Mucosa of gallbladder (tissue), 1 donor: ENCODE data around the gene PATE4. TPM values are rescaled to one million over a fixed set of nuclear protein-coding genes. Genes with fewer than 3 reads are reported as not detected.
"Not testable (repeated sequence)": the region's sequence is repeated elsewhere in the genome, so short reads cannot be mapped to it uniquely, and the experiment has no call there.

Experiments
- DNase-seq: peaks from one replicate; pipeline ENCODE4 v3.0.0-alpha.2; 2020; ENCODE audit warnings: low spot score
- total RNA-seq: library from RNA; stranded (reverse); gene quantifications from one replicate; pipeline ENCODE4 v1.2.1, GENCODE V29; 2021
- donor health status: DM: no; HTN: no; CAD: no.

The PATE4 gene, protein sequence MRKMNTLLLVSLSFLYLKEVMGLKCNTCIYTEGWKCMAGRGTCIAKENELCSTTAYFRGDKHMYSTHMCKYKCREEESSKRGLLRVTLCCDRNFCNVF
- not detected for total RNA-seq

DNA sequence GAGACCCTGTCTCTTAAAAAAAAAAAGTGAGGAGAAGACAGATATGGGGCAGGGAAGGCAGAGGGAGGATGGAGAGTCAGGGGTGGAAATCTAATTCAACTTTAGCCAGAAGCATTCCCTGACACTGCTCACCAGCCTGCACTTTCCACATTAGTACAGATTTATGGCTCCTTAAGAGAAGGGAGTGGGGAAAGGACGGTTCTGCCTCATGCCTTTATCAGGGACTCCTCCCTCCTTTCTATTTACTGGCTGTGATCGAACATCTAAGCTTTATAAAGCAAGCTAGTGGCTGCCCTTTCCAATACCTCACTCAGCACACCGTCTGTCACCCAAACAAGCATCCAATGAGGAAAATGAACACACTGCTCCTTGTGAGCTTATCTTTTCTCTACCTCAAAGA lies at the start of gene PATE4:
Gene PATE4 (plus strand): TSS at position 301 of the 400 bp plus-strand sequence. CDS start 44 bp downstream, at position 345.
- no peak for DNase-seq

DNA sequence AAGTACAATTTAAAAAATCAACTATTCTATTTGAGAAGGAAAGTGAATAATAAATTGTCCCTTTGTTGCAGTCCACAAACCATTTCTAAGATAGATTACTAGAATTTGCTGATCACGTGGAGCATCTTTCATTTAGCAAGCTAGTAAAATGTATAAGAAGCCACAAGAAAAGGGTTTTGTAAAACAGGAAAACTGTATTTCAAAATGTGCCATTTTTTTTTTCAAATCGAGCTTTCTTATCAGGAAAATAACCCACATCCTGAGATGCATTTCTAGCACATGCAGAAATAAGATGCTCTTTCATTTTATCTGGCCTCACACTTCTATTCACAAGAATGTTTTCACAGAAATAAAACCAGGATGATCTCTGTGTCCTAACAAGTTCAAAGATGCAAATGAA lies 48.4 kb upstream of the PATE4 start:
- no peak for DNase-seq

DNA sequence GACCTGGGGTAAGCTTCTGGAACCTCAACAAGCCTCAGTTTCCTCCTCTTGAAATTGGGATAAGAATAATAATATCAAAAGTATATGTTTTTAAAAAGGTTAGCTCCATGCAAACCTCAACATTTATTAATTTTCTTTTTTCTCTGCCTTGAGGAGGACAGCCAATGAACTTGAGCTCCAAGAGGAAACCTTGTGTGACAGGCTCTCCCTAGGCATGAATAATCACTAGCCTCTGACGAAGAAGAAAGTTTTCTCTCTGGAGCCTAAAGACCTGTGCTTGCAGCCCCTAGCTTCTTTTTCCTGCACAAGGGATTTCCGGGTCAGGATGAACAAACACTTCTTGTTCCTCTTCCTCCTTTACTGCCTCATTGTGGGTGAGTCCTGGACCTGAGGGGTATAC lies 45.3 kb upstream of the PATE4 start, which contains the start of gene PATE3:
Gene PATE3 (plus strand): TSS at position 301 of the 400 bp plus-strand sequence. CDS start 25 bp downstream, at position 326.
- no peak for DNase-seq

DNA sequence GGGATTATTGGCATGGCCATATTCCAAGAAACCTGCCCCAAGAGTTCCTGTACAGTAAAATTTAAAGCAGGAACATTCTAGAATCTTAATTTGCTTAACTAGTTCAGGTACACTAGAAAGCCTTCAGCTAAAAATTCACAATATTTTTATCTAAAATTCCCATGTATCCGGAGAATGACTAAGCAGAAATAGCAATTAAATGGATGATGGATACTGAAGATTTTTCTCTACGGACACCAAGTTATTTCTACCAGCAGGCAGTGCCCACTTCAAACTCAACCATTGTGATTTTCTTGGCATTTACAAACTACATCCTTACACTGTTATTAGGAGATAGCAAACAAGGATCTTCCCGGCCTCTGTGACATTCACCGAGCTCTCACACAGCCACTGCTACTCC lies 42.3 kb upstream of the PATE4 start:
- no peak for DNase-seq

DNA sequence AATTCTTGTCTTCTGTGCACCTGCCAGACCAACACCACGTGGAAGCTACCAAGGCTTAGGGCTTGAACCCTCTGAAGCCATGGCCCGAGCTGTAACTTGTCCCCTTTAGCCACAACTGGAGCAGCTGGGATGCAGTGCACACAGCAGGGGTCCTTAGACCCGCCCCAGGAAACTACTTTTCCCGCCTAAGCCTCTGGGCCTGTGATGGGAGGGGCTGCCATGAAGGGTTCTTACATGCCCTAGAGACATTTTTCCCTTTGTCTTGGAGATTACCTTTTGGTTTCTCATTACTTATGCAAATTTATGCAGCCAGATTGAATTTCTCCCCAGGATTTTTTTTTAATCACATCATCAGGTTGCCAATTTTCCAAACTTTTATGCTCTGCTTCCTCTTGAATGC lies 35.5 kb upstream of the PATE4 start:
- no peak for DNase-seq

DNA sequence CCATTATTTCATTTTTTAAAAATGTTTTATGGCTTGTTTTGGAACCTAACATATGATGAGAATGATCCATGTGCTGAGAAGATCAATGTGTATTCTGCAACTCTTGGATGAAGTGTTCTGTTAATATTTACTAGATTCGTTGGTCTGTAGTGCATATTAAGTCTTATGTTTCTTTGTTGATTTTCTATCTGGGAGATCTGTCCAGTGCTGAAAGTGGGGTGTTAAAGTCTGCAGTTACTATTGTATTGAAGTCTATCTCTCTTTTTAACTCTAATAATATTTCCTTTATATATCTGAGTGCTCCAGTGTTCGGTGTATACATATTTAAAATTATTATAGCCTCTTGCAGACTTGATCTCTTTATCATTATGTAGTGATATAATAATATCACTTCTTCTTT lies 33.3 kb upstream of the PATE4 start:
- no peak for DNase-seq

DNA sequence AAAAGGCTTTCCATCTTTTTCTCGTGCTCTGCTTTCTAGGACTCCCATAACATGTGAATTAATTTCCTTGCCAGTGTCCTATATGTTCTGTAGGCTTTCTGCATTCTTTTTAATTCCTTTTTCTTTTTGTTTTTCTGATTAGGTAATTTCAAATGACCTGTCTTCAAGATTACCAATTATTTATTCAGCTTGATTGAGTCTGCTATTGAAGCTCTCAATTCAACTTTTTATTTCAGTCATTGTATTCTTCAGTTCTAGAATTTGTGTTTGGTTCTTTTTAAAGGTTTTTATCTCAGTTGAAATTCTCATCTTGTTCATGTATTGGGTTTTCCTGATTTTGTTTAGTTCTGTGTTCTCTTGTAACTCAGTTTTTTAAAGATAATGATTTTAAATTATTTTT lies 30.7 kb upstream of the PATE4 start:
- no peak for DNase-seq

DNA sequence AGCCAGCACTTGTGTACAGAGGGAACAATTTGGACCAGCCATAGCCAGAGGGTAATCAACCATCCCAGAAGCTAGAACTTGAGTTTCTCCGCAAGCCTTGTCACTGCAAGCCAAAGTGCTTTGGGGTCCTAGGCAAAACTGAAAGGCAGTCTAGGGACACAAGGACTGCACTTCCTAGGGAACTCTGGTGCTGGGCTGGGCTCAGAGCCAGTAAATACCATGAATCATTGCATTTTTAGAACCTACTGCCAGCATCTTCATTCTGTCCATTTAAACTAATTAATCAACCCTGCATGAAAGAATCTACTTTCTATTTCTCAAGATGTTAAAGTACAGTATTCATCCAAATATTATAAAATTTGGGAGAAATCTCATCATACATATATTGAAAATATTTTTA lies 25.2 kb upstream of the PATE4 start:
- DNase-seq, result no peak

DNA sequence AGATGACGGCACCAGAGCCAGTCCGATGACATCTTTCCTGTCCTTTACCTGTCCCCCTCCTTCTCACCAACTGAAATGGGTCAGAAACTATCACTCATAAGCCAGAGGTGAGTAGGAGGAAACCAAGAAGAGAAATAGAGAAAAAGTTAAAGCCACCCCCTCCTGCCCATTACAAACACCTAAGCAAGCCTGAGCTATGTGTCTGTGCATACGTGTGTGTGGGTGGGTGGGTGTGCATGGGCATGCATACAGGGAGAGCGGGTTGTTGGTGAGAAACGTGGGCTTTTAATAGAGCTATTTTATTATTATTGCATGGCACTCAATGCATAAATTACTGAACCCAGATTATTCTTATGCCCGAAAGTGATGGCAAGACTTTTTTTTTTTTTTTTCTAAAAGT lies 2.6 kb downstream of the PATE4 start:
- DNase-seq, result no peak

DNA sequence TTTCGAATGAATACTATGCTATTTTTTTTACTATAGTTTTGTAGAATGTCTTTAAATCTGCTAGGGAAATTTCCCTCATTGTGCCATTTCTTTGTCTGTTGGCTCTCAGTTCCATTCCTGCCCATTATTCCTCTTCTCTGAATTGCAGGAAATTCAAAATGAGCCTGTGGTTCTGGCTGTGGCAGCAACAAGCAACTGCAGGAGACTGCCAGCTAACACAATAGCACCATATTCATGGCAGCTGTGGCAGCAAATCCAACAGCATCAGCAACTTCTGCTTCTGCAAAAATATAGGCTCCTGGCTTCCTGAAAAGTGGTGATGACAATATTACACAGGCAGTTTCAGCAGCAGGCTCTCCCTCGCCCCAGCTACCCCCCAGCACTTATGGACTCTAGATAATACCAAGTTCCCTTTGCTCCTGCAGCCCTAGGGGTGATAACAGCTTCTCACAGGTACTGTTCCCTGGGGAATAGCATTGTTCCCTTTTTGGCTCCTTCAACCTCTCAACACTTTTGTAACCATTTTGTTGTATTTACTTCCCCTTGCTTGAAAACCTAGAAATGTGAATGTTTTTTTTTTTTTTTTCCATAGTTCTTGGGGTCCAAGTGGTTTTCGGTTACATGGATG lies 9.3 kb downstream of the PATE4 start:
- no peak for DNase-seq

DNA sequence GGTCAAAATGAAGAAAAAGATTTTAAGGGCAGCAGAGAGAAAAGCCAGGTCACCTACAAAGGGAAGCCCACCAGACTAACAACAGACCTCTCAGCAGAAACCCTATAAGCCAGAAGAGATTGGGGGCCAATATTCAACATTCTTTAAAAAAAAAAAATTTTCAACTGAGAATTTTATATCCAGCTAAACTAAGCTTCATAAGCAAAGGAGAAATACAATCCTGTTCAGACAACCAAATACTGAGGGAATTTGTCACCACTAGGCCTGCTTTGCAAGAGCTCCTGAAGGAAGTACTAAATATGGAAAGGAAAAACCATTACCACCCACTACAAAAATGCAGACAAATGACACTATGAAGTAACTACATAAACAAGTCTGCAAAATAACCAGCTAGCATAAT lies 13.1 kb downstream of the PATE4 start:
- no peak for DNase-seq

DNA sequence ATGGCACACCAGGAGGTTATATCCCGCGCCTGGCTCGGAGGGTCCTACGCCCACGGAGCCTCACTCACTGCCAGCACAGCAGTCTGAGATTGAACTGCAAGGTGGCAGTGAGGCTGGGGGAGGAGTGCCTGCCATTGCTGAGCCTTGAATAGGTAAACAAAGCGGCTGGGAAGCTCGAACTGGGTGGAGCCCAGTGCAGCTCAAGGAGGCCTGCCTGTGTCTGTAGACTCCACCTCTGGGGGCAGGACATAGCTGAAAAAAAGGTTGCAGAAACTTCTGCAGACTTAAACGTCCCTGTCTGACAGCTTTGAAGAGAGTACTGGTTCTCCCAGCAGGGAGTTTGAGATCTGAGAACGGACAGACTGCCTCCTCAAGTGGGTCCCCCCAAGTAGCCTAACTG lies 24.6 kb downstream of the PATE4 start:
- not testable (repeated sequence) for DNase-seq

DNA sequence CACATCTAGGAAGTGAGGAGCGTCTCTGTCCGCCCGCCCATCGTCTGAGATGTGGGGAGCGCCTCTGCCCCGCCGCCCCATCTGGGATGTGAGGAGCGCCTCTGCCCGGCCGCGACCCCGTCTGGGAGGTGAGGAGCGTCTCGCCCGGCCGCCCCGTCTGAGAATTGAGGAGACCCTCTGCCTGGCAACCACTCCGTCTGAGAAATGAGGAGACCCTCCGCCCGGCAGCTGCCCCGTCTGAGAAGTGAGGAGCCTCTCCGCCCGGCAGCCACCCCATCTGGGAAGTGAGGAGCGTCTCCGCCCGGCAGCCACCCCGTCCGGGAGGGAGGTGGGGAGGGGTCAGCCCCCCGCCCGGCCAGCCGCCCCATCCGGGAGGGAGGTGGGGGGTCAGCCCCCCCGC lies 29.7 kb downstream of the PATE4 start:
- not testable (repeated sequence) for DNase-seq

DNA sequence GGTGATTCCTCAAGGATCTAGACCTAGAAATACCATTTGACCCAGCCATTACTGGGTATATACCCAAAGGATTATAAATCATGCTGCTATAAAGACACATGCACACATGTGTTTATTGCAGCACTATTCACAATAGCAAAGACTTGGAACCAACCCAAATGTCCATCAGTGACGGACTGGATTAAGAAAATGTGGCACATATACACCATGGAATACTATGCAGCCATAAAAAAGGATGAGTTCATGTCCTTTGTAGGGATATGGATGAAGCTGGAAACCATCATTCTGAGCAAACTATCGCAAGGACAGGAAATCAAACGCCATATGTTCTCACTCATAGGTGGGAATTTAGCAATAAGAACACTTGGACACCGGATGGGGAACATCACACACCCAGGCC lies 32.2 kb downstream of the PATE4 start:
- not testable (repeated sequence) for DNase-seq

DNA sequence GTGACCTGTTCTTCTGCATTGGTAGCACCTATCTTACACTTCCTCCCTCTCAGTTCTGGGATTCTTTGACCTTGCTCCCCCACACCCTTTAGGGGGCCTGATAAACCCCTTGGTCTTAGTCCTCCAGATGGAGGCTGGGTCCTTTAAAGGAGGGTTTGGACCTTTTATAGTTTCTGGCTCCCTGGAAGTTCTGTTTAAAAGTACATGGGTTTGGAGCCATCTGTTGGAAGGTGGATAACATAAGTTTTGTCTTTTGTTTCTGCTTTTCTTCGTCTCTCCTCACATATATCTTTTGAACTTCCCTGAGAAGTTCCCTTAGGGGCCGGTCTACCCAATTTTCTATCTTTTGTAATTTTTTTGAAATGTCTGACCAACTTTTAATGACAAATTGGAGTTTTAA lies 36.4 kb downstream of the PATE4 start:
- DNase-seq, result no peak

DNA sequence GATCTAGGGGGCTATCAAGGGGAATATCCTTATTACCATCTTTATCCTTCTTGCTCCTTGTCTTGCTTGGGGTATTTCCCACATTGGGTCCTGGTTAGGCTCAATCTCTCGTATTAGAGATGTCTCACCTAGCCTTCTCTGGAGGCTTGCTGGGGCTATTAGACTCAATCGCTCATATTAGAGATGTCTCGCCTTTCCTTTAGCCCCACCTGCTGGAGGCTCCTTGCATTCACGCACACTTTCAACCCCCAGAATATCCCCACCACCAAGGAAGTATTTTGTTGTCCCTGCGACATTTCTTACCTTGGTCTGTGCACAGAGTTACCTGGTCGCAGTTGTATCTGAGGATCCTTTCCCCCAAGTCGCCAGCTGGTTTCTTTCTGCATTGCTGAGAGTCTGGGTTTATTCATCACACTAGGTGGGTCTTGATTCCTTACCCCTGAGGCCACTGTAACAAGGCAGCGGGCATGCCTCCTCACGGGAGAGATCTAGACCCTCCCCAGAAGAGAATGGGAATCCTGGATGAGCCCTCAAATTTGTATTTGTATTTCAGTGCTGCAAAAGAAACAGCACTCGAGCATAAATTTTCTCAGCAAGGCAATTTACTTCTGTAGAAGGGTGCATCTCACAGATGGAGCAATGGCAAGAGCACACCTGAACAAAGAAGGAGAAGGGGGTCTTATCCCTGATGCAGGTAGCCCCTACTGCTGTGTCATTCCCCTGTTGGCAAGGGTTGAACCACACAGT lies 38.4 kb downstream of the PATE4 start:
- DNase-seq, result no peak

DNA sequence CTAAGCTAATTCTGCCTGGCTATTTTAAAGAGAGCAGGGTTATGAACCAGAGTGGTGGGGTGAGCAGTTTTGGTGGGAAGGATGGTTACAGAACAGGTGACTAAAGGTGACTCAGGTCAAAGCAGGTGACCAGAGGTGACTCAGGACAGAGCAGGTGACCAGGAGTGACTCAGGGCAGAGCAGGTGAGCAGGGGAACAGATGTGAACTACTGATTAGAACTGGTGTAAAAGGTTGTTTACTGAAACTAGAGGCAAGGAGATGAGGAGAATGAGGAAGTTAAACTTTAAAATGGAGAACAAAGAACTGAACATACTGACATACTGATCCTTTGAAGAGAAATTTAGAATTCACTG lies 39.0 kb downstream of the PATE4 start:
- DNase-seq, result no peak

DNA sequence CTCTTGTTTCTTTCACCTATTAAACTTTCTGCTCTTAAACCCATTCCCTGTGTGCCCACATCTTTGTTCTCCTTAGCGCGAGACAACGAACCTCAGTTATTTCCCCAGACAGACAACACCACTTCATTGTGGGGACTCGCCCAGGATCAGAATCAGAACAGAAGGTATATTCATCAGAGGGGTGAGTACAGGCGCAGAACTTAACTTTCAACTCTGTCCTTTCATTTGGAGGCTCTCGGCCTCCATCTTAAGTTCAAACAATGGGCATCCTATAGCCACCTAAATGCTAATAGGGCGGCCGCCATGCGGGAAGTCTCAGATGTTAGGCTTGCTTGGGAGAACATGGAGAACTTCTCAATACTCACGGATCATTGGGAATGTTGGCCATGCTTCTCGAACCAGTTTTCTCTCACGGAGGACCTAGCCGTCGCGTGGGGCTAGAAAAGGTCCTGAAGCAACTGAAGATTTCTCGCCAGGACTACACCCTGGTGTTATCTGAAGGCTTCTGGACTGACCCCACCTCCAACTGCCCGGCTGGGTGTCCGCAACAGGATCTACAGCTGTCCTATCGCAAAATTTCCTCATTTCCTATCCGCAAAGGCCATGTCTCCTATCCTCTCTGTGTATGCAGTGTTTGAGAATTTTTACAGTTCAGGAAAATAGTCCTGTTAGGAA lies 40.9 kb downstream of the PATE4 start:
- DNase-seq, result no peak

DNA sequence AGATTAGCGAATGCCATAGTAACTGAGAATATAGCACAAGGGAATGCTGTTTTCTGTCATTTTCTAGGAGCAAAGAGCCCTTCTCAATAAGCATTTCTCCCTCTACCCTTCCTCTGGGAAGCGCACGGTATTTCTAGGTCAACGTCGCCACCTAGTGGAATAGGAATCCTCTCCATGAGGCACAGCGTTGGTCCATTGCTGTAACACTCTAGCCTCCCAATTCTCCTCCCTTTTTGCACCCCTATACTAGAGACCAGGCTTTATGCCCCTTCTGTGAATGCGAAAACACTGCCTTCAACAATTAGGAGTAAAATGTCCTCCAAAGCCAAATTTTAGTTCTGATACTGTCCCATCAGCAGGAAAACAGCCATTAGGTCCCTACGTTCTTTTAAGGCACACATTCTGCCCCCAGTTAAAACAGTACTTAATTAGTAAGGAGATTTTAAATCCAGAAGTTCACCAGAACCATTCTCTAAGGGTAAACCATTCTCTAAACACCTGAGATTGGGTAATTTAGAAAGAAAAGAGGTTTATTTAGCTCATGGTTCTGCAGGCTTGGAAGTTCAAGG lies 41.5 kb downstream of the PATE4 start:
- DNase-seq, result peak; percentile 64

DNA sequence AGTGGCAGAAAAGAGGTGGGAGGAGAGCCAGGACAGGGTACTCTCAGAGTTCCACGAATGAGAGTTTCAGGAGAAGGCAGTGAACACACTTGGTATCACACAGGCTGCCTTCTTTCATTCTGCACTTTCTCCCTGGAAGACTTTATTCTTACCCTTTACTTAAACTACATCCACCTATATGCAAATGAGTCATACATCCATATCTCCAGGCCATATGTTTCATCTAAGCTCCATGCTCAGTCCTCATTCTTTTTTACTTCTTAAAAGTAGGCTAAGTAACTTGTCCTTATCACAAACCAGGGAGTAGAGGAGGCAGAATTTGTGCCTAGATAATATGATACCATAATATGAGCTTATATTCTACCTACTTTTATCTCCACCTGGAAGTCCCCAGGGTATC lies 48.2 kb downstream of the PATE4 start:
- no peak for DNase-seq

DNA sequence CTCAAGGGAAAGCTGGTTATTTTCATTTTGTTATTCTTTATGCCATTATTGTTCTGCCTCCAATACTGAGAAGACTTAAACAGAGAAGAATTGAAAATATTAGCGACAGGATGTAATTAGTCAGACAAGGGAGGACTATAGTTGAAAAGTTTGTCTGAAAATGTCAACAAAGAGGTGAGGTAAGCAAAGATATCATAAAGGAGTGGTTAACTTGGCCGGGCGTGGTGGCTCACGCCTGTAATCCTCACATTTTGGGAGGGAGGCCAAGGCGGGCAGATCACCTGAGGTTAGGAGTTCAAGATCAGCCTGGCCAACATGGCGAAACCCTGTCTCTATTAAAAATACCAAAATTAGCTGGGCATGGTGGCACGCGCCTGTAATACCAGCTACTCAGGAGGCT lies 50.3 kb downstream of the PATE4 start:
- no peak for DNase-seq

DNA sequence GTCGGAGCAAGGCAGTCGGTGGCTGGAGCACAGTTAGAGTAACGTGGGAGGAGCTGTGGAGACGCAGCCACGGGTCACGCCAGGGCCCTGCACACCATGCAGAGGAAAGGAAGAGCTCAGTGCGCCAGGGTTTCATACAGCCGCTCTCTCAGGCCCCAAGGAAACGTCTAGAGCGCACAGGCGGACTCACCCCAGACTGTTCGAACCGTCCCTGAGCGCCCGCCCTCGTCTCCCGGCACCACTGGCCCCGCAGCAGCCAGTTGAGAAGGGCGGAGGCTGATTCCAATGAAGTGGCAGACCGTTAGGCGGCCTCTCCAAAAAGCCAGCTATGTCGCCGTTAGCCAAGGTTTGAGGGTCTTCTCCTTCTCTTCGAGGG lies 53.9 kb downstream of the PATE4 start:
- peak; percentile 31 for DNase-seq
